Fibroblast of peridontal ligament (primary cell): ENCODE results near the gene ZFHX3.

Source experiments
- DNase-seq: peaks from one replicate; pipeline ENCODE4 v3.0.0-alpha.2; 2010; ENCODE audit errors: extremely low read depth

Gene ZFHX3

GRCh38 chr16:72974142-72974769 is 73.7 kb downstream of the ZFHX3 start:
- DNase-seq = no peak

- DNase-seq = no peak
Measured at GRCh38 chr16:72972878-72973571, 74.9 kb downstream of the ZFHX3 start.

- no peak for DNase-seq
Measured at GRCh38 chr16:72971370-72971769, 76.6 kb downstream of the ZFHX3 start.

- no peak for DNase-seq
Measured at GRCh38 chr16:72970656-72971055, 77.3 kb downstream of the ZFHX3 start.

- no peak for DNase-seq
Measured at GRCh38 chr16:72969812-72970211, 78.1 kb downstream of the ZFHX3 start.

- peak; percentile 7 for DNase-seq
Measured at GRCh38 chr16:72969146-72969545, 78.8 kb downstream of the ZFHX3 start.

- no peak for DNase-seq
Measured at GRCh38 chr16:72967941-72968340, 80.0 kb downstream of the ZFHX3 start.

- DNase-seq = peak; percentile 9
Measured at GRCh38 chr16:72963533-72964315, 84.2 kb downstream of the ZFHX3 start.

GRCh38 chr16:72962347-72962746 is 85.6 kb downstream of the ZFHX3 start:
- DNase-seq = no peak

GRCh38 chr16:72961863-72962262 is 86.1 kb downstream of the ZFHX3 start:
- DNase-seq = no peak

- peak; percentile 34 for DNase-seq
Measured at GRCh38 chr16:72961115-72961832, 86.7 kb downstream of the ZFHX3 start.

GRCh38 chr16:72960101-72960500 is 87.8 kb downstream of the ZFHX3 start:
- no peak for DNase-seq

- DNase-seq = no peak
Measured at GRCh38 chr16:72959301-72959996, 88.5 kb downstream of the ZFHX3 start.

- no peak for DNase-seq
Measured at GRCh38 chr16:72958522-72959076, 89.3 kb downstream of the ZFHX3 start.

- DNase-seq = no peak
Measured at GRCh38 chr16:72957303-72958277, 90.3 kb downstream of the ZFHX3 start.

- no peak for DNase-seq
Measured at GRCh38 chr16:72956124-72957064, 91.5 kb downstream of the ZFHX3 start.

GRCh38 chr16:72952811-72953271 is 95.1 kb downstream of the ZFHX3 start:
- peak; percentile 34 for DNase-seq

GRCh38 chr16:72952404-72952803 is 95.5 kb downstream of the ZFHX3 start:
- DNase-seq = no peak

GRCh38 chr16:72951916-72952315 is 96.0 kb downstream of the ZFHX3 start:
- DNase-seq = no peak
